HEK293 (cell line): ENCODE measurements around the gene ADCY3.

Experiments
- CTCF ChIA-PET: fragments of 350-600 bp; formaldehyde crosslinking; extraction: SDS; loops from one replicate; lab custom pipeline; 2021; ENCODE audit warnings: antibody characterized with exemption; lab: Yijun Ruan, JAX
- POLR2A ChIA-PET: fragments of 300-600 bp; formaldehyde crosslinking; extraction: SDS; loops from one replicate; lab custom pipeline; 2020; ENCODE audit warnings: antibody characterized with exemption, inconsistent platforms; lab: Yijun Ruan, JAX
- H3K27ac ChIP-seq: fragments of 200-500 bp; sonication (Bioruptor generic); 2 replicates; pipeline ENCODE4 v1.5.1; 2014; ENCODE audit warnings: low read depth, low read length, control low read depth, inconsistent platforms; ENCODE audit errors: extremely low read depth
- H3K36me3 ChIP-seq, 2 experiments: fragments of 200-500 bp in 1 of 2; sonication (Bioruptor generic) in 1 of 2; 1 replicate in 1 of 2; 2 replicates in 1 of 2; pipeline ENCODE4 v1.5.1; 2014 to 2017; ENCODE audit warnings: inconsistent platforms in 2 of 2, low read length in 2 of 2; ENCODE audit not compliant: control insufficient read depth in 2 of 2, insufficient read depth in 1 of 2
- H3K4me1 ChIP-seq: fragments of 200-500 bp; sonication (Bioruptor generic); 2 replicates; pipeline ENCODE4 v1.5.1; 2014; ENCODE audit warnings: mild to moderate bottlenecking, low read length, inconsistent platforms; ENCODE audit not compliant: control insufficient read depth, insufficient read depth
- H3K4me3 ChIP-seq: 2 replicates; pipeline ENCODE4 v1.5.1; 2011; ENCODE audit warnings: low read depth, mild to moderate bottlenecking, control low read depth, low read length, moderate library complexity
- H3K9me3 ChIP-seq: fragments of 200-500 bp; sonication (Bioruptor generic); 2 replicates; pipeline ENCODE4 v1.5.1; 2014; ENCODE audit warnings: low read depth, low read length, inconsistent platforms; ENCODE audit not compliant: control insufficient read depth, insufficient read depth
- BCL11A ChIP-seq: fragments of 450-650 bp; formaldehyde crosslinking; IDR thresholded peaks from 2 replicates; pipeline ENCODE4 v1.5.1; 2016; ENCODE audit warnings: low read depth, missing biosample characterization, missing genetic modification characterization
- GLI4 ChIP-seq: fragments of 450-650 bp; formaldehyde crosslinking; IDR thresholded peaks from 2 replicates; pipeline ENCODE4 v1.5.1; 2016; ENCODE audit warnings: missing biosample characterization, missing genetic modification characterization
- SETDB1 ChIP-seq: IDR thresholded peaks from one replicate; pipeline ENCODE4 v1.6.1; 2017; ENCODE audit warnings: mild to moderate bottlenecking, low read length, moderate library complexity, mixed read lengths; ENCODE audit not compliant: insufficient read length
- ZEB2 ChIP-seq: fragments of 450-650 bp; formaldehyde crosslinking; IDR thresholded peaks from 2 replicates; pipeline ENCODE4 v1.5.1; 2016; ENCODE audit warnings: missing biosample characterization, missing genetic modification characterization
- ZNF138 ChIP-seq: fragments of 450-650 bp; formaldehyde crosslinking; IDR thresholded peaks from 2 replicates; pipeline ENCODE4 v1.5.1; 2016; ENCODE audit warnings: missing biosample characterization, missing genetic modification characterization, borderline replicate concordance
- ZNF16 ChIP-seq: fragments of 450-650 bp; formaldehyde crosslinking; IDR thresholded peaks from 2 replicates; pipeline ENCODE4 v1.5.1; 2016; ENCODE audit warnings: low read depth, missing biosample characterization, missing genetic modification characterization
- ZNF169 ChIP-seq: fragments of 450-650 bp; formaldehyde crosslinking; IDR thresholded peaks from 2 replicates; pipeline ENCODE4 v1.5.1; 2016; ENCODE audit warnings: missing biosample characterization, missing genetic modification characterization
- ZNF174 ChIP-seq: fragments of 450-650 bp; formaldehyde crosslinking; IDR thresholded peaks from 2 replicates; pipeline ENCODE4 v1.5.0; 2017; ENCODE audit warnings: missing biosample characterization, mild to moderate bottlenecking, missing genetic modification characterization
- TF ChIP-seq, protein P1 (sequence below): fragments of 450-650 bp; formaldehyde crosslinking; IDR thresholded peaks from 2 replicates; pipeline ENCODE4 v1.5.1; 2016; ENCODE audit warnings: missing biosample characterization, missing genetic modification characterization
- TF ChIP-seq, protein P2 (sequence below): fragments of 450-650 bp; formaldehyde crosslinking; IDR thresholded peaks from 2 replicates; pipeline ENCODE4; 2016; ENCODE audit warnings: missing biosample characterization, missing genetic modification characterization
- TF ChIP-seq, protein P3 (sequence below): fragments of 450-650 bp; formaldehyde crosslinking; IDR thresholded peaks from 2 replicates; pipeline ENCODE4 v1.5.1; 2017; ENCODE audit warnings: missing biosample characterization, missing genetic modification characterization
- TF ChIP-seq, protein P4 (sequence below): fragments of 450-650 bp; formaldehyde crosslinking; IDR thresholded peaks from 2 replicates; pipeline ENCODE4 v1.5.1; 2016; ENCODE audit warnings: missing biosample characterization, missing genetic modification characterization, low read depth

Gene ADCY3

DNA sequence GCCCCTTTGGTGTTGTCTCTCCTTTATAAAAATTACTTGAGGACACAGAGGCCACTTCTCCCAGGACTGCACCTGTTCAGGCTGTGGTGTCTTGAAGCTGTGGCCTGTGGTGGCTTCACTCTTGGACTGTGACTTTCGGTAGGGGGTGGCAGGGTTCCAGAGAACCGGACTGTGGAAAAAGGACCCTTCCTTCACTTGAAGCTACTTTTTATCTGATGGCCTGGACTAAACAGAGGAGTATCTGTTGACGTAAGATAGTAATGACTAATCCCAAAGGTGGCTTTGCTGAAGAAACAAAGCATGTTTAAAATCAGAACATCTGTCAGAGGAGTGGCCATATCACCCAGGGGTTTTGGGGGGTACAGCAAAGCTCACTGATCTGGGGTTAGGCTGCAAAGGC, 66.0 kb downstream of the ADCY3 start:
- POLR2A ChIA-PET = interaction anchor here (0.9 kb wide), 1 partner anchor 31 kb away, joined by 4 read pairs; no protein-coding TSS in a partner anchor
- CTCF ChIA-PET = no interaction called here
- Histone ChIP-seq H3K4me1 (no peaks in the 10 kb centered on the region; the same call in 1 of the 2 replicates), H3K9me3 (no peaks in the 10 kb centered on the region), H3K27ac (no peak overlapping the region), H3K36me3 (peaks cover 0 to 26% of the 10 kb centered on the region in 2 experiments; a peak in 1 of 3 replicates), H3K4me3 (no peak overlapping the region)
- TF ChIP-seq, protein P1, sequence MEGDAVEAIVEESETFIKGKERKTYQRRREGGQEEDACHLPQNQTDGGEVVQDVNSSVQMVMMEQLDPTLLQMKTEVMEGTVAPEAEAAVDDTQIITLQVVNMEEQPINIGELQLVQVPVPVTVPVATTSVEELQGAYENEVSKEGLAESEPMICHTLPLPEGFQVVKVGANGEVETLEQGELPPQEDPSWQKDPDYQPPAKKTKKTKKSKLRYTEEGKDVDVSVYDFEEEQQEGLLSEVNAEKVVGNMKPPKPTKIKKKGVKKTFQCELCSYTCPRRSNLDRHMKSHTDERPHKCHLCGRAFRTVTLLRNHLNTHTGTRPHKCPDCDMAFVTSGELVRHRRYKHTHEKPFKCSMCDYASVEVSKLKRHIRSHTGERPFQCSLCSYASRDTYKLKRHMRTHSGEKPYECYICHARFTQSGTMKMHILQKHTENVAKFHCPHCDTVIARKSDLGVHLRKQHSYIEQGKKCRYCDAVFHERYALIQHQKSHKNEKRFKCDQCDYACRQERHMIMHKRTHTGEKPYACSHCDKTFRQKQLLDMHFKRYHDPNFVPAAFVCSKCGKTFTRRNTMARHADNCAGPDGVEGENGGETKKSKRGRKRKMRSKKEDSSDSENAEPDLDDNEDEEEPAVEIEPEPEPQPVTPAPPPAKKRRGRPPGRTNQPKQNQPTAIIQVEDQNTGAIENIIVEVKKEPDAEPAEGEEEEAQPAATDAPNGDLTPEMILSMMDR (tag by site-specific recombination) = no peak
- no peak for TF ChIP-seq BCL11A (tag by site-specific recombination)
- TF ChIP-seq ZNF169 = no peak
- no peak for TF ChIP-seq ZNF16 (tag by site-specific recombination)
- TF ChIP-seq SETDB1 = no peak
- TF ChIP-seq, protein P2, sequence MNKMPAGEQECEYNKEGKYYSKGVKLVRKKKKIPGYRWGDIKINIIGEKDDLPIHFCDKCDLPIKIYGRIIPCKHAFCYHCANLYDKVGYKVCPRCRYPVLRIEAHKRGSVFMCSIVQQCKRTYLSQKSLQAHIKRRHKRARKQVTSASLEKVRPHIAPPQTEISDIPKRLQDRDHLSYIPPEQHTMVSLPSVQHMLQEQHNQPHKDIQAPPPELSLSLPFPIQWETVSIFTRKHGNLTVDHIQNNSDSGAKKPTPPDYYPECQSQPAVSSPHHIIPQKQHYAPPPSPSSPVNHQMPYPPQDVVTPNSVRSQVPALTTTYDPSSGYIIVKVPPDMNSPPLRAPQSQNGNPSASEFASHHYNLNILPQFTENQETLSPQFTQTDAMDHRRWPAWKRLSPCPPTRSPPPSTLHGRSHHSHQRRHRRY (tag by site-specific recombination) = no peak
- no peak for TF ChIP-seq ZNF138 (tag by site-specific recombination)
- no peak for TF ChIP-seq ZNF174
- no peak for TF ChIP-seq GLI4 (tag by site-specific recombination)

DNA sequence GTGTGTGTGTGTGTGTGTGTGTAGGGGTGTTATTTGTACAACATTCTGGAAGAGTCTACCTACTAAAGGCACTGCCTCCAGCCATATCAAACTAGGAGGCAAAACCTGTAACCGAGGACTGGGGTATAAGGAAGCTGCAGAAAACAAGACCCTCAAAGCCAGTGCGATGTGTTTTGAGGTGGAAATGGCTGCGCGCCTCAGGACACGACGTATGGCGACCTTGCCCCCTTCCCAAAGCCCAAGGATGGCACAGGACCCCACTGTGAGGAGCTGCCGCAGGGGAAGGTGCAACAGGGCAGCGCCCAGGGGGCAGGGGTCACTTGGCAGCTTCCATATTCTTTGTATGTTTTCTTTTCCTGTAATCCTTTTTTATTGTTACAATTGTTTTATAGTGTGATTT, 67.0 kb downstream of the ADCY3 start:
- Histone ChIP-seq H3K9me3 (no peaks in the 10 kb centered on the region), H3K27ac (no peak overlapping the region), H3K4me3 (no peak overlapping the region), H3K36me3 (peaks cover 0 to 21% of the 10 kb centered on the region in 2 experiments; a peak in 1 of 3 replicates), H3K4me1 (no peaks in the 10 kb centered on the region; the same call in 1 of the 2 replicates)
- ChIA-PET CTCF (no interaction called here), POLR2A (interaction anchor here (0.6 to 0.9 kb wide), 2 partner anchors 32 to 43 kb away, joined by 4 to 6 read pairs; no protein-coding TSS in a partner anchor)
- no peak for TF ChIP-seq ZEB2 (tag by site-specific recombination)

DNA sequence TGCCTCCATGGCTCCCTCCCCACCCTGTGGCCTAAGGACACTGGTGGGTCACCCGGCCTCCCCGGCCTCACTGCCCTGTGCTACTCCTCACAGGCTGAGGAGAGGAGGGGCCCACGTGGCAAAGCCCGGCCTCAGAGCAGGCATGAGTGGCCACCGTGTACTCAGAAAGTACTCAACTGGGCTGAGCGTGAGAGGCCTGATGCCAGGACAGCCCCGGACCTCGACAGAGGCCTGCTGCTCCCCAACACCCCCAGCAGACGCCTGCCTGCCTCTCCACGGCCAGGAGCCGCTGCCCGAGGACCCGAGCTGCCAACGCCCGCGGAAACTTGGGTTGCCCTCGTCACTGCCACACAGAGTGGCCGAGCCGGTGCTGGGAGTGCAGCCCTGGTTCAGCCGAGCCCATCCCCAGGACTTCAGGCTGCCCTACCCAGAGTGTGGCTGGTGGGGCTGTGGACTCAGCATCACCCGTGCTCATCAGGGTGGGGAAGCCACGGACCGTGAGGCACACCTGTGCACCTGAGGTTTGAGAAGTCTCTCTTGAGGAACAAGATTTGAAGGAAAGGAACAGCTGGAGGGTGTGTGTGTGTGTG, 67.5 kb downstream of the ADCY3 start:
- no peak overlapping the region for H3K4me3 ChIP-seq
- no peaks in the 10 kb centered on the region for H3K9me3 ChIP-seq
- CTCF ChIA-PET = no interaction called here
- peaks cover 0 to 21% of the 10 kb centered on the region in 2 experiments; a peak in 1 of 3 replicates for H3K36me3 ChIP-seq
- POLR2A ChIA-PET = interaction anchor here (0.6 kb wide), 1 partner anchor 42 kb away, joined by 6 read pairs; no protein-coding TSS in a partner anchor
- TF ChIP-seq, protein P3, sequence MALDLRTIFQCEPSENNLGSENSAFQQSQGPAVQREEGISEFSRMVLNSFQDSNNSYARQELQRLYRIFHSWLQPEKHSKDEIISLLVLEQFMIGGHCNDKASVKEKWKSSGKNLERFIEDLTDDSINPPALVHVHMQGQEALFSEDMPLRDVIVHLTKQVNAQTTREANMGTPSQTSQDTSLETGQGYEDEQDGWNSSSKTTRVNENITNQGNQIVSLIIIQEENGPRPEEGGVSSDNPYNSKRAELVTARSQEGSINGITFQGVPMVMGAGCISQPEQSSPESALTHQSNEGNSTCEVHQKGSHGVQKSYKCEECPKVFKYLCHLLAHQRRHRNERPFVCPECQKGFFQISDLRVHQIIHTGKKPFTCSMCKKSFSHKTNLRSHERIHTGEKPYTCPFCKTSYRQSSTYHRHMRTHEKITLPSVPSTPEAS (tag by site-specific recombination) = peak; percentile 50; the same call in 1 of the 2 replicates
- TF ChIP-seq, protein P4, sequence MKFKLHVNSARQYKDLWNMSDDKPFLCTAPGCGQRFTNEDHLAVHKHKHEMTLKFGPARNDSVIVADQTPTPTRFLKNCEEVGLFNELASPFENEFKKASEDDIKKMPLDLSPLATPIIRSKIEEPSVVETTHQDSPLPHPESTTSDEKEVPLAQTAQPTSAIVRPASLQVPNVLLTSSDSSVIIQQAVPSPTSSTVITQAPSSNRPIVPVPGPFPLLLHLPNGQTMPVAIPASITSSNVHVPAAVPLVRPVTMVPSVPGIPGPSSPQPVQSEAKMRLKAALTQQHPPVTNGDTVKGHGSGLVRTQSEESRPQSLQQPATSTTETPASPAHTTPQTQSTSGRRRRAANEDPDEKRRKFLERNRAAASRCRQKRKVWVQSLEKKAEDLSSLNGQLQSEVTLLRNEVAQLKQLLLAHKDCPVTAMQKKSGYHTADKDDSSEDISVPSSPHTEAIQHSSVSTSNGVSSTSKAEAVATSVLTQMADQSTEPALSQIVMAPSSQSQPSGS (tag by site-specific recombination) = no peak
- no peak overlapping the region for H3K27ac ChIP-seq
- no peaks in the 10 kb centered on the region; the same call in 1 of the 2 replicates for H3K4me1 ChIP-seq
